K562 (cell line): ENCODE results near the gene PLCB3. TPM values are rescaled to one million over a fixed set of nuclear protein-coding genes. Genes with fewer than 3 reads are reported as not detected.

Experiments used
- CLOCK ChIP-seq: fragments of 250-450 bp; sonication (Bioruptor Pico); IDR thresholded peaks from 2 replicates; pipeline ENCODE4 v1.4.0; 2020; ENCODE audit warnings: mild to moderate bottlenecking, moderate library complexity, borderline replicate concordance
- HDAC2 ChIP-seq: fragments of 450-650 bp; IDR thresholded peaks from 2 replicates; pipeline ENCODE4 v1.6.1; 2016; ENCODE audit warnings: mild to moderate bottlenecking
- HMG20A ChIP-seq: fragments of 450-650 bp; formaldehyde crosslinking; conservative IDR thresholded peaks from 2 replicates; pipeline ENCODE4 v1.4.0; 2020; ENCODE audit warnings: mild to moderate bottlenecking, mixed read lengths
- ILF3 ChIP-seq: fragments of 450-650 bp; IDR thresholded peaks from 2 replicates; pipeline ENCODE4 v1.6.1; 2018; ENCODE audit warnings: antibody characterized with exemption, mild to moderate bottlenecking, moderate library complexity, borderline replicate concordance
- KLF16 ChIP-seq: IDR thresholded peaks from 2 replicates; pipeline ENCODE4 v1.6.1; 2016; ENCODE audit warnings: antibody characterized with exemption
- NCOA6 ChIP-seq: fragments of 450-650 bp; IDR thresholded peaks from 2 replicates; pipeline ENCODE4 v1.6.1; 2017; ENCODE audit warnings: mild to moderate bottlenecking
- OTX1 ChIP-seq: fragments of 450-650 bp; formaldehyde crosslinking; IDR thresholded peaks from 2 replicates; pipeline ENCODE4 v1.4.0; 2022; ENCODE audit warnings: mild to moderate bottlenecking
- PREB ChIP-seq: sonication (generic); formaldehyde crosslinking; IDR thresholded peaks from 2 replicates; pipeline ENCODE4 v1.8.1; 2023; ENCODE audit warnings: mild to moderate bottlenecking, missing genetic modification reagents
- RBM15 ChIP-seq: fragments of 200-400 bp; formaldehyde crosslinking; IDR thresholded peaks from 2 replicates; pipeline ENCODE4 v1.6.1; 2018; ENCODE audit warnings: mild to moderate bottlenecking, low read length, moderate library complexity; ENCODE audit not compliant: insufficient read depth
- RFX7 ChIP-seq: fragments of 250-450 bp; sonication (Bioruptor Pico); IDR thresholded peaks from 2 replicates; pipeline ENCODE4 v1.5.1; 2021; ENCODE audit warnings: mild to moderate bottlenecking
- ZBTB12 ChIP-seq: fragments of 250-450 bp; sonication (Bioruptor Pico); IDR thresholded peaks from 2 replicates; pipeline ENCODE4 v1.4.0; 2020
- ZBTB34 ChIP-seq: fragments of 250-450 bp; sonication (Bioruptor Pico); IDR thresholded peaks from 2 replicates; pipeline ENCODE4 v1.8.0; 2021; ENCODE audit warnings: mild to moderate bottlenecking, moderate library complexity
- ZKSCAN3 ChIP-seq: fragments of 250-450 bp; sonication (Bioruptor Pico); IDR thresholded peaks from 2 replicates; pipeline ENCODE4 v1.4.0; 2020
- ZNF133 ChIP-seq: fragments of 250-450 bp; sonication (Bioruptor Pico); IDR thresholded peaks from 2 replicates; pipeline ENCODE4 v1.4.0; 2020; ENCODE audit warnings: mild to moderate bottlenecking
- ZNF134 ChIP-seq: fragments of 250-450 bp; sonication (Bioruptor Pico); conservative IDR thresholded peaks from 2 replicates; pipeline ENCODE4 v1.4.0; 2020
- ZNF764 ChIP-seq: fragments of 250-450 bp; sonication (Bioruptor Pico); IDR thresholded peaks from 2 replicates; pipeline ENCODE4 v1.4.0; 2020; ENCODE audit warnings: low read depth, mild to moderate bottlenecking, moderate library complexity
- polyA plus RNA-seq, 8 experiments: library from polyadenylated mRNA; depleted of rRNA in 4 of 8; stranded (reverse) in 5 of 8; unstranded in 3 of 8; fragments of >200 nt; fragmentation: Nextera tagmentation in 2 of 8; fragmentation: Illumina TruSeq in 1 of 8; extraction: Ambion mirVana in 2 of 8; extraction: Trizol in 1 of 8; gene quantifications; 2 replicates each; pipeline versions ENCODE4 v1.2.1 to v1.2.3, GENCODE V29; 2011 to 2014; ENCODE audit warnings: inconsistent platforms in 1 of 8, missing spikeins in 1 of 8
- total RNA-seq, 7 experiments: library from RNA; depleted of rRNA in 6 of 7; stranded (reverse); fragments of >200 nt in 6 of 7; fragmentation: Illumina TruSeq in 2 of 7; extraction: Trizol in 2 of 7; gene quantifications; 2 replicates each; pipeline versions ENCODE4 v1.2.1 to v1.2.3, GENCODE V29; 2011 to 2021; ENCODE audit warnings: low replicate concordance in 1 of 7
- TF ChIP-seq, protein P1 (sequence below): sonication (generic); formaldehyde crosslinking; IDR thresholded peaks from 2 replicates; pipeline ENCODE4 v1.8.0; 2023; ENCODE audit warnings: mild to moderate bottlenecking, missing genetic modification reagents

The PLCB3 gene
- total and polyA plus RNA-seq, 9 of the 15 experiments (the other 6 are each of a cell fraction or from before 2014, with no cell fraction given): 0.31 to 44.8 (median 14.6) TPM

DNA sequence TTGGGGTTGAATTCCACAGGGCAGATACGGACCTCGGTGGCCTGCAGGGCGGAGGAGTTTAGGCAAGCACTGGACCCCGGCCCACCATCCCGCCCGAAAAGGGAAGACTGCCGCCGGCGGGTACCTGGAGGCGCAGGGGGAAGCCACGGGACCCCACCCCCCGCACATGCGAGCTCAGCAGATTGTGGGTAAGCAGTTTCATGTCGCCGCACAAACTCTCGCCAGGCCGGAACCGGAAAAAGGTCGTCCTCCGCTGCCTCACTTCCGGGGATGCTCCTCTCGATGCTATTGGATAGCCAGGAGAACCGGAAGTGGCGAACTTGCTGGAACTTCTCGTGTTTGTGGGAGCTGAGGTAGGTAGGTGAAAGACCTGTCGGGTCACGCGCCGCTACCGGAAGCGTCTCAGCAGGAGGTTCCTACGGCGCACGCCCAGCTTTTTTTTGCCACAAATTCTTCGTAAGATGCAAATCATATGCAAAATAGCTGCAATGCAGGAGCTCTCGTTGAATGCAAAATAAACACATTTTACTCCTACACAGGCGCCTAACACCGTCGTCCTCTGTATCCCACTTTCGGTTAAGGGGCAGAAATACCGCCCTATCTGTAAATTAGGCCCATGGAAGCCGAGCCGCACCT lies 66.1 kb downstream of the PLCB3 start, which contains the start of gene TRMT112 (continued):
- 0 out of 2 replicates have a peak, but pooled peaks have one; percentile 83 for TF ChIP-seq PREB (CRISPR knock-in tag)
- TF ChIP-seq ZNF764 (CRISPR knock-in tag): no peak
- no peak for TF ChIP-seq HMG20A (CRISPR knock-in tag)
- TF ChIP-seq ILF3: no peak
- peak; percentile 4; the same call in 1 of the 2 replicates for TF ChIP-seq OTX1 (CRISPR knock-in tag)
- TF ChIP-seq, protein P1, sequence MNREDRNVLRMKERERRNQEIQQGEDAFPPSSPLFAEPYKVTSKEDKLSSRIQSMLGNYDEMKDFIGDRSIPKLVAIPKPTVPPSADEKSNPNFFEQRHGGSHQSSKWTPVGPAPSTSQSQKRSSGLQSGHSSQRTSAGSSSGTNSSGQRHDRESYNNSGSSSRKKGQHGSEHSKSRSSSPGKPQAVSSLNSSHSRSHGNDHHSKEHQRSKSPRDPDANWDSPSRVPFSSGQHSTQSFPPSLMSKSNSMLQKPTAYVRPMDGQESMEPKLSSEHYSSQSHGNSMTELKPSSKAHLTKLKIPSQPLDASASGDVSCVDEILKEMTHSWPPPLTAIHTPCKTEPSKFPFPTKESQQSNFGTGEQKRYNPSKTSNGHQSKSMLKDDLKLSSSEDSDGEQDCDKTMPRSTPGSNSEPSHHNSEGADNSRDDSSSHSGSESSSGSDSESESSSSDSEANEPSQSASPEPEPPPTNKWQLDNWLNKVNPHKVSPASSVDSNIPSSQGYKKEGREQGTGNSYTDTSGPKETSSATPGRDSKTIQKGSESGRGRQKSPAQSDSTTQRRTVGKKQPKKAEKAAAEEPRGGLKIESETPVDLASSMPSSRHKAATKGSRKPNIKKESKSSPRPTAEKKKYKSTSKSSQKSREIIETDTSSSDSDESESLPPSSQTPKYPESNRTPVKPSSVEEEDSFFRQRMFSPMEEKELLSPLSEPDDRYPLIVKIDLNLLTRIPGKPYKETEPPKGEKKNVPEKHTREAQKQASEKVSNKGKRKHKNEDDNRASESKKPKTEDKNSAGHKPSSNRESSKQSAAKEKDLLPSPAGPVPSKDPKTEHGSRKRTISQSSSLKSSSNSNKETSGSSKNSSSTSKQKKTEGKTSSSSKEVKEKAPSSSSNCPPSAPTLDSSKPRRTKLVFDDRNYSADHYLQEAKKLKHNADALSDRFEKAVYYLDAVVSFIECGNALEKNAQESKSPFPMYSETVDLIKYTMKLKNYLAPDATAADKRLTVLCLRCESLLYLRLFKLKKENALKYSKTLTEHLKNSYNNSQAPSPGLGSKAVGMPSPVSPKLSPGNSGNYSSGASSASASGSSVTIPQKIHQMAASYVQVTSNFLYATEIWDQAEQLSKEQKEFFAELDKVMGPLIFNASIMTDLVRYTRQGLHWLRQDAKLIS (CRISPR knock-in tag): peak; percentile 92; the same call in 1 of the 2 replicates
- TF ChIP-seq ZKSCAN3 (CRISPR knock-in tag): no peak
- TF ChIP-seq HDAC2: peak; percentile 49; the same call in 1 of the 2 replicates
- peak; percentile 30; the same call in 1 of the 2 replicates for TF ChIP-seq ZBTB12
- no peak for TF ChIP-seq NCOA6
- no peak for TF ChIP-seq ZNF134
- TF ChIP-seq CLOCK: no peak
- no peak for TF ChIP-seq KLF16
- no peak for TF ChIP-seq RBM15
- no peak for TF ChIP-seq RFX7 (CRISPR knock-in tag)
- no peak for TF ChIP-seq ZBTB34 (CRISPR knock-in tag)
- TF ChIP-seq ZNF133 (CRISPR knock-in tag): no peak
